Measurements from ENCODE around the gene SMAD7. TPM values are rescaled to one million over a fixed set of nuclear protein-coding genes. Genes with fewer than 3 reads are reported as not detected.
A peak's percentile ranks its signal among the peaks of the same experiment; 100 is the strongest.

The SMAD7 gene
- total RNA-seq, 1 donor from 2014 or later: 8.9 TPM

DNA sequence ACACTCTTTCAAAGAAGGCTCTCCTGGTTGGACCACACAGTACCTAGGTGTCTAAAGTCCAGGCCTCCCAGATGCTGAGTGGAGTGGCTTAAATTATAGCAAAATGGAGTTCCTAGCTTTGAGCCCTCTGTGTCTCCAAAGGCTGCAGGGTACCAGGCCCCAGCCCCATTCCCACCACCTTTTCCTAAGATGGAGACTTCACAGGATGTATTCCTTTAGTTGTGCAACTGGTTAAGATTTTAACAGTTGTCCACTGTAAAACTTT is 4.9 kb downstream of the SMAD7 start:
- H3K27me3 ChIP-seq (ENCODE audit: control insufficient read depth in 3 of 3, insufficient read depth in 3 of 3, low read length in 3 of 3): no peaks in the 10 kb centered on the region
- peak overlapping the region in 1 of 3 donors; percentile 96 for H3K9ac ChIP-seq (ENCODE audit: low read depth in 1 of 3, low read length in 3 of 3)
- peak overlapping the region in 2 of 3 donors; percentile 20 to 35 for H3K4me3 ChIP-seq (ENCODE audit: low read length in 3 of 3)
- H3K4me1 ChIP-seq (ENCODE audit: control insufficient read depth in 3 of 3, insufficient read depth in 3 of 3, low read length in 3 of 3): peaks cover 68 to 82% (median 71%) of the 10 kb centered on the region in 3 donors
- peaks cover 9 to 26% (median 15%) of the 10 kb centered on the region in 3 donors for H3K36me3 ChIP-seq (ENCODE audit: control insufficient read depth in 3 of 3, insufficient read depth in 3 of 3, low read length in 3 of 3)
- H3K9me3 ChIP-seq (ENCODE audit: control insufficient read depth in 3 of 3, low read length in 3 of 3): no peaks in the 10 kb centered on the region
- H3K27ac ChIP-seq (ENCODE audit: low read depth, low read length): peak overlapping the region; percentile 80

DNA sequence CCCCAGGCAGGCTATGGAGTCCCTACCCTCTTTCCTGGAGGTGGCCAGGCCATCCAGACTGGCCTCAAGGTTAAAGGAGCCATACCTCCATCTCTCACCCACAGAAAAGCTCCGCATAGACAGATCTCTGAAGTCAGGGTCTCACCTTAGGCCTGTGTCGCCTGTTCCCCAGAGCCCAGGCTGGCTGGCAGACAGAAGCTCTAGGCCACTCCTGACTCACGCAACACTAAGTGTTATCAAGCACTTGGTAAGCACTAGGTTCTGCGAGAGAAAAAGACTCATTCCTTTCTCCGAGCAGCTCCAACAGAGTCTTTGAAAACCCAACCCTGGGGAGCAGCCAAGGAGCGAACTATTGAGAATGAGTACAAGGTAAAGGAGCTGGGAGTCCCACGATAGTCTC is 6.1 kb downstream of the SMAD7 start:
- H3K4me1 ChIP-seq (ENCODE audit: control insufficient read depth in 3 of 3, insufficient read depth in 3 of 3, low read length in 3 of 3): peaks cover 80 to 93% (median 81%) of the 10 kb centered on the region in 3 donors
- peaks cover 9 to 27% (median 11%) of the 10 kb centered on the region in 3 donors for H3K36me3 ChIP-seq (ENCODE audit: control insufficient read depth in 3 of 3, insufficient read depth in 3 of 3, low read length in 3 of 3)
- peak overlapping the region in 1 of 3 donors; percentile 58 for H3K4me3 ChIP-seq (ENCODE audit: low read length in 3 of 3)
- peak overlapping the region in 1 of 3 donors; percentile 25 for H3K9ac ChIP-seq (ENCODE audit: low read depth in 1 of 3, low read length in 3 of 3)
- H3K27me3 ChIP-seq (ENCODE audit: control insufficient read depth in 3 of 3, insufficient read depth in 3 of 3, low read length in 3 of 3): no peaks in the 10 kb centered on the region
- H3K27ac ChIP-seq (ENCODE audit: low read depth, low read length): peak overlapping the region; percentile 28
- H3K9me3 ChIP-seq (ENCODE audit: control insufficient read depth in 3 of 3, low read length in 3 of 3): no peaks in the 10 kb centered on the region

DNA sequence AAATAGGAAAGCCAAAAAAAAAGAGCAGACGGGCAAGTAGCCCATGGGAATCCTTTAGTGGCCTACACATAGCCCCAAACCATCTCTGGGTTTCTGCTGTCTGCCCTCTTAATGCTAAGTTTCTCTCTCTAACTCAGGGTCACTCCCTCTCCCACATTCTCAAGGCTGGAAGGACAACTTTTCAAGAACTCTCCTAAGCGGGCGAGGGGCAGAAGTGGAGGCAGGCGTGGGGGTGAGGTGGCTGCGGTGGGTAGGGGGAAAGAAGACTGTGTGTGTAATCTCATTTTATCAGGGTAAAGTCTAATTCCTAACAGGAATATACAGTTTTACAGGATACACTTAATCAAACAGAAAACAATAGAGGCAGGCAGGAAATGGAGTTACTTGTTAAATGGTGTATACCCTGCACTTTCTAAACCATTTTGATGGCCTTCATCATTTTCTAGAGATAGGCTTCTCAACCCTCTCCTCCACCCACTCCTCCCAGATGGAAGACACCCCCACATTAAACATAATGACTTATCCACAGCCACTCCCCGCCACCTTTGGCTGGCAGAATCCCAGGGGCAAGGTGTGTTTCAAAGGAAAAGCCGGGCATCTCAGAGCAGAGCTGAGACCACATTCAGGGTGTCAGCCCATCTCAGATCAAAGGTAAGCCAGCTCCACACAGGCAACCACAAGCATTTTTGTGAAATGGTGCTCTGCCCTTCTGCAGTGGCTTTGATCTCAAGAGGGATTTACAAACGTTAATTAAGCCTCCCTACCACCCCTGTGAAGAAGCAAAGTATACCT is 6.8 kb downstream of the SMAD7 start:
- Histone ChIP-seq H3K4me3 (ENCODE audit: low read length in 3 of 3) (peak overlapping the region in 2 of 3 donors; percentile 15 to 58), H3K9me3 (ENCODE audit: control insufficient read depth in 3 of 3, low read length in 3 of 3) (no peaks in the 10 kb centered on the region), H3K4me1 (ENCODE audit: control insufficient read depth in 3 of 3, insufficient read depth in 3 of 3, low read length in 3 of 3) (peaks cover 79 to 92% (median 86%) of the 10 kb centered on the region in 3 donors), H3K27me3 (ENCODE audit: control insufficient read depth in 3 of 3, insufficient read depth in 3 of 3, low read length in 3 of 3) (no peaks in the 10 kb centered on the region), H3K27ac (ENCODE audit: low read depth, low read length) (peak overlapping the region; percentile 28), H3K36me3 (ENCODE audit: control insufficient read depth in 3 of 3, insufficient read depth in 3 of 3, low read length in 3 of 3) (peaks cover 7 to 27% (median 9%) of the 10 kb centered on the region in 3 donors), H3K9ac (ENCODE audit: low read depth in 1 of 3, low read length in 3 of 3) (peak overlapping the region in 1 of 3 donors; percentile 34)

DNA sequence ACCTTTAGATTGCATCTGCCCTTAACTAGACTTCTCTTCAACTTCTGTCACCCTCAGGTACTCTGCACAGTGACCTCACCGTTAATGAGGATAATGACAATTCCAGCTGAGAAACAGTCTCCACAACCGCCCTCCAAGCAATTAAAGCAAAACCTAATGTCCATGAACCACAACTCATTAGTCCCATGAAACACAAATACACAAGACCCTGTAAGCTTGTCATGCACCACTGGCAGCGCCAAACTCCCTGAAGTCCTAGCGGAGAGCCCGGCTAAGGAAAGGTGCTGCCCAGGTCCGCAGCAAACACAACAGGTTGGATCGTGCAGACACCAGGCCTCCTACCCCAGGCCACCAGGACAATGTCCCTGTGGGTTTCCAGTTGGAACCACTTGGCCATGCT is 7.4 kb downstream of the SMAD7 start:
- H3K4me3 ChIP-seq (ENCODE audit: low read length in 3 of 3): peak overlapping the region in 2 of 3 donors; percentile 10 to 31

DNA sequence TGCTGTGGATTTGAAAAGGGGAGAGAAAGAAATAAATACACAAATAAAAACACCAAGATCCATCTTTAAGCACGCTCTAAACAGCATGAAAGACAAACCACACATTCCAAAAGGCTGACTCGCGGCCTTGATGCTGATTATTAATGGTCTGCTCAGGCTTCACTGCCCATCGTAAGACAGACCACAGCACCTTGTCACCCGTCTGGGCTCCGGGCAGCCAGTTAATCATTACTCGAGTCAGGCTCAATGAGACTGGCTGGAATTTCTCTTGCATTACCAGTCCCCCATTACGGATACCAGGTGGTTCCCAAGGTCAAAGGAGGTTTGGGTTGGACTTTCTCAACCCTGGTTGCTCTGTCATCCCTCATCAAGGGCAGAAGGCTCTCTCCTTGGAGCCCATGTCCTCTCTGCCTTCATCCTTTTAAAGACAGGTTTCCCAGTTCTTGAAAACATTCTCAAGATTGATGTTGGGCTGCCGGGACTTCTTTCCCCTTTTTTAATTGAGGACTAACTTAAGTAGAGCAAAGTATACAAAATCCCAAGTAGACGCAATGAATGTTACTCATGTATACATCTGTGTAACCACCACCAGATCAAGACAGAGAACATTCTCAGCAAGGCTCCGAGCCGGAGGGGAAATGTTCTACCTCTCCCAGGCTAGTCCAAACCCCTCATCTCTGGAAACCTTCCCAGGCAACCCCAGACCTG is 8.1 kb downstream of the SMAD7 start:
- H3K4me1 ChIP-seq (ENCODE audit: control insufficient read depth in 3 of 3, insufficient read depth in 3 of 3, low read length in 3 of 3): peaks cover 85 to 97% (median 95%) of the 10 kb centered on the region in 3 donors
- no peaks in the 10 kb centered on the region for H3K27me3 ChIP-seq (ENCODE audit: control insufficient read depth in 3 of 3, insufficient read depth in 3 of 3, low read length in 3 of 3)
- peak overlapping the region in 2 of 3 donors; percentile 40 to 47 for H3K9ac ChIP-seq (ENCODE audit: low read depth in 1 of 3, low read length in 3 of 3)
- peak overlapping the region; percentile 28 for H3K27ac ChIP-seq (ENCODE audit: low read depth, low read length)
- H3K9me3 ChIP-seq (ENCODE audit: control insufficient read depth in 3 of 3, low read length in 3 of 3): no peaks in the 10 kb centered on the region
- peak overlapping the region in 1 of 3 donors; percentile 32 for H3K4me3 ChIP-seq (ENCODE audit: low read length in 3 of 3)
- peaks cover 6 to 27% (median 9%) of the 10 kb centered on the region in 3 donors for H3K36me3 ChIP-seq (ENCODE audit: control insufficient read depth in 3 of 3, insufficient read depth in 3 of 3, low read length in 3 of 3)

More for the DNA sequence above, 7.4 kb downstream of the SMAD7 start:
- H3K9ac ChIP-seq (ENCODE audit: low read depth in 1 of 3, low read length in 3 of 3): peak overlapping the region in 1 of 3 donors; percentile 34
- peaks cover 6 to 27% (median 9%) of the 10 kb centered on the region in 3 donors for H3K36me3 ChIP-seq (ENCODE audit: control insufficient read depth in 3 of 3, insufficient read depth in 3 of 3, low read length in 3 of 3)
- no peaks in the 10 kb centered on the region for H3K9me3 ChIP-seq (ENCODE audit: control insufficient read depth in 3 of 3, low read length in 3 of 3)
- no peaks in the 10 kb centered on the region for H3K27me3 ChIP-seq (ENCODE audit: control insufficient read depth in 3 of 3, insufficient read depth in 3 of 3, low read length in 3 of 3)
- peaks cover 84 to 97% (median 92%) of the 10 kb centered on the region in 3 donors for H3K4me1 ChIP-seq (ENCODE audit: control insufficient read depth in 3 of 3, insufficient read depth in 3 of 3, low read length in 3 of 3)
- peak overlapping the region; percentile 28 for H3K27ac ChIP-seq (ENCODE audit: low read depth, low read length)

DNA sequence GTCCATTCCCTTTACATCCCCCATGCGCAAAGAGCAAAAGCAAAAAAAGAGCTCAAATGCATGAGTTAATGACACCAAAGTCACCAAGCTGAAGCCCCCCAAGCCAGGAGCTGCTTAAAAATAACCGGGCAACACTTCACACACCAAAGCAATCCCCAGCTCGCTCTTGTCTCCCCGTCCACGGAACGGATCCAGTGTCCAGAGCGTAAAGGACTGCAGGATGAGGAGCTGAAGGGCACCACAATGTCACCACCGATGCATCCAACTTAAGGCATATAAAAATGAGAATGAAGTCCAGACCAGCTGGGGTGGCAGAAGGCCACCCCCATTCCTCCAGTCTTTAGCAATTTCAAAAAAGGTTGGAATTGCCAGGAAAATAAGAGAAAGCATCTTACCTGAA is 8.7 kb downstream of the SMAD7 start:
- no peaks in the 10 kb centered on the region for H3K27me3 ChIP-seq (ENCODE audit: control insufficient read depth in 3 of 3, insufficient read depth in 3 of 3, low read length in 3 of 3)
- H3K9me3 ChIP-seq (ENCODE audit: control insufficient read depth in 3 of 3, low read length in 3 of 3): no peaks in the 10 kb centered on the region
- H3K9ac ChIP-seq (ENCODE audit: low read depth in 1 of 3, low read length in 3 of 3): peak overlapping the region in 2 of 3 donors; percentile 40 to 47
- H3K4me3 ChIP-seq (ENCODE audit: low read length in 3 of 3): no peak overlapping the region
- H3K4me1 ChIP-seq (ENCODE audit: control insufficient read depth in 3 of 3, insufficient read depth in 3 of 3, low read length in 3 of 3): peaks cover 85 to 97% (median 95%) of the 10 kb centered on the region in 3 donors
- peaks cover 6 to 27% (median 9%) of the 10 kb centered on the region in 3 donors for H3K36me3 ChIP-seq (ENCODE audit: control insufficient read depth in 3 of 3, insufficient read depth in 3 of 3, low read length in 3 of 3)
- peak overlapping the region; percentile 28 for H3K27ac ChIP-seq (ENCODE audit: low read depth, low read length)

DNA sequence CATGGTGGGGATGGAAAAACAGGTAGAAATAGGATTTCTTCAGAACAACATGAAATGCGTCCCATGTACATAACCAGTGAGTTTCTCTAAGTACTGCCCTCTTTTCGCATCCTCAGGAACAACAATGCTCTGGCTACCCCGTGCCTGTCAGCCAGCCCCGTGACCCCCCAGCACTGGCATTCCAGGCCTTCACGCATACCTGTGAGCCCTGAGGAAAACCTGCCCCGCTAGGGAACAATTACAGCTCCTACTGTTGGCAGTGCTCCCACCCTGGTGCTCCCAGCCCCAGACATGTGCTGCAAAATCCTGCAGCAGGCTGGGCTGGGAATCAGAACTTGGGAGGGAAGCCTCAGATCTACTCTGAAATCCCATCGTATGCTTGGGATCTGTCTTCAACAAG is 9.1 kb downstream of the SMAD7 start:
- Histone ChIP-seq H3K9ac (ENCODE audit: low read depth in 1 of 3, low read length in 3 of 3) (peak overlapping the region in 1 of 3 donors; percentile 40), H3K9me3 (ENCODE audit: control insufficient read depth in 3 of 3, low read length in 3 of 3) (no peaks in the 10 kb centered on the region), H3K27ac (ENCODE audit: low read depth, low read length) (peak overlapping the region; percentile 78), H3K4me3 (ENCODE audit: low read length in 3 of 3) (no peak overlapping the region), H3K36me3 (ENCODE audit: control insufficient read depth in 3 of 3, insufficient read depth in 3 of 3, low read length in 3 of 3) (peaks cover 6 to 27% (median 9%) of the 10 kb centered on the region in 3 donors), H3K4me1 (ENCODE audit: control insufficient read depth in 3 of 3, insufficient read depth in 3 of 3, low read length in 3 of 3) (peaks cover 83 to 97% (median 96%) of the 10 kb centered on the region in 3 donors), H3K27me3 (ENCODE audit: control insufficient read depth in 3 of 3, insufficient read depth in 3 of 3, low read length in 3 of 3) (no peaks in the 10 kb centered on the region)

DNA sequence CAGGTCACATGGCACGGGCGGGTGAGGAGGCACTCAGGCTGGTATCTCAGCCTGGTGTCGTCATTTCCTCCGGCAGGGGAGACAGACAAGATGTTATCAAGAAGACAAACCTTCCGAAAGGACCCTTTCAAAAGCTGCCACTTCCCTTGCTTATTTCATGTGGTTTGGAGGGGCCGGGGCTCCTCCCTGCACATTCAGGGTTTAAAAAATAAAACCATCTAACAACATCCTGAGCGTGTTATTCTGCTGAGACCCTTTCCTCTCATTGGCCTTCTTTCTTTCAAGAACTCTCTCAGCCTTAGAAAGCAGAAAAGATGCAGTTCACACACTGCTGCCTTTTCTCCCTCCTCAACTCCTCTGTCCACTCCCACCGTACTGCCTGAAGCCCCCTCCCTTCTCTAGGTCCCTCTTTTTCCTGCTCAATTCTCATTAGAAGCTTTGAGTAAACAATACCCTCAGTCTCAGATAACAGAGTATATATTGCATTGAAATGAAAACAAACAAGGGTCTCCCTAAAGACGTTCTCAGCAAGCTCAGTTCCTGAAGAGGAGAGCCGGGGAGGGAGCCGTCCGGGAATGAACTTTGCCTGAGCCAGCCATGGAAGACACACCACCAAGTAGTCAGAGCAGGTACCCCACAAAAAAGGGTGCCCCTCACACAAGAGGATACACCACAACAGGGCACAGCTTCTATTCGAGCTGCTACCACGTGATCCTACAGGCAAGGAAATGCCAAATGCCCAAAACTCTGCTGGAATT is 9.7 kb downstream of the SMAD7 start:
- H3K4me3 ChIP-seq (ENCODE audit: low read length in 3 of 3): no peak overlapping the region

DNA sequence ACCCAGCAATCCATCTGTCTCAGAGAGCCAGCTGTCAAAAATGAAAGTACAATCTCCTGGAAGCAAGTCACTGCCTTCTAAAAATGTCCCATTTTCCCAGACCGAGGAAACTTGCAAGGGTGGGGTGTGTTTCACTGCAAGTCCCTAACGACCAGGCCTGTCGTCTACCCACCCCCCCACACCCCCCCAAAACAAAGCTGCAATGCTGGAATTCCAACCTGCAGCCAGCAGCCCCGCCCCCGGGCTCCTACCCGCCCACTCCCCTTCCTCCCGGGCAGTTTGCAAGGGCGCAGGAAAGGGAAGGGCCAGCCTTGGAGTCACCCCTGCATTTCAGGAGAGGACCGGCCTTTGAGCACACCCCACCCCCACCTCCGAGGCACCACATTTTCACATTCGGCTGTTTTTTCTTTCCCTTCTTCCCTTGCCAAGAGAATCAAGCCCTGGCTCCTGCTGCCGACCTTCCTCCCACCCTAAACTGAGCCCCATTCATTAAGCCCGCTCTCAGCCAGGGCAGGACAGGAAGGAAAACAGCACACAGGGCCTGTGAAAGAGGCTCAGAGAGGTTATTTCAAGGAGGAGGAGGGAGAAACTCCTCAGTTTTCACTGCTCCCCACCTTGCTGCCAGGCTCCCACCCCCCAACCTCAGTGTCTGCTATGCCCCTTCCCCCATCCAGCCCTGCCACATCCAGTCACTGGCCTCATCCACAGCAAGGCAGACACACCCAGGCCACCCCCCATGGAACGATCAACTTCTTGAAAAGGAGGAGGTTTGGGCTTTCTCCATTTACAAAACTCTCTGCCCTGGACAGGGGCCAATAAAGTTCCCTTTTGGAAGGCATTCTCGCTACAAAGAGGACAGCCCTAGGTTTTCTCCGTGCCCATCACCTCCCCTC is 11.3 kb downstream of the SMAD7 start:
- Histone ChIP-seq H3K27me3 (ENCODE audit: control insufficient read depth in 3 of 3, insufficient read depth in 3 of 3, low read length in 3 of 3) (no peaks in the 10 kb centered on the region), H3K4me3 (ENCODE audit: low read length in 3 of 3) (peak overlapping the region; percentile 22 to 61 (median 32)), H3K9me3 (ENCODE audit: control insufficient read depth in 3 of 3, low read length in 3 of 3) (no peaks in the 10 kb centered on the region), H3K36me3 (ENCODE audit: control insufficient read depth in 3 of 3, insufficient read depth in 3 of 3, low read length in 3 of 3) (peaks cover 6 to 17% (median 9%) of the 10 kb centered on the region in 3 donors), H3K27ac (ENCODE audit: low read depth, low read length) (peak overlapping the region; percentile 78), H3K4me1 (ENCODE audit: control insufficient read depth in 3 of 3, insufficient read depth in 3 of 3, low read length in 3 of 3) (peaks cover 82 to 96% (median 95%) of the 10 kb centered on the region in 3 donors), H3K9ac (ENCODE audit: low read depth in 1 of 3, low read length in 3 of 3) (peak overlapping the region; percentile 33 to 70 (median 58))

More for the DNA sequence above, 9.7 kb downstream of the SMAD7 start:
- peak overlapping the region; percentile 78 for H3K27ac ChIP-seq (ENCODE audit: low read depth, low read length)
- peaks cover 6 to 26% (median 9%) of the 10 kb centered on the region in 3 donors for H3K36me3 ChIP-seq (ENCODE audit: control insufficient read depth in 3 of 3, insufficient read depth in 3 of 3, low read length in 3 of 3)
- H3K9ac ChIP-seq (ENCODE audit: low read depth in 1 of 3, low read length in 3 of 3): peak overlapping the region in 1 of 3 donors; percentile 40
- H3K4me1 ChIP-seq (ENCODE audit: control insufficient read depth in 3 of 3, insufficient read depth in 3 of 3, low read length in 3 of 3): peaks cover 82 to 97% (median 96%) of the 10 kb centered on the region in 3 donors
- no peaks in the 10 kb centered on the region for H3K9me3 ChIP-seq (ENCODE audit: control insufficient read depth in 3 of 3, low read length in 3 of 3)
- no peaks in the 10 kb centered on the region for H3K27me3 ChIP-seq (ENCODE audit: control insufficient read depth in 3 of 3, insufficient read depth in 3 of 3, low read length in 3 of 3)
